HepG2 (cell line): ENCODE measurements around the gene NDUFS2. TPM values are rescaled to one million over a fixed set of nuclear protein-coding genes. Genes with fewer than 3 reads are reported as not detected.

Experiments used
- CREB3 ChIP-seq: sonication (generic); formaldehyde crosslinking; IDR thresholded peaks from 2 replicates; pipeline ENCODE4 v1.5.0; 2020; ENCODE audit warnings: missing genetic modification reagents
- HNRNPH1 ChIP-seq: fragments of 200-400 bp; formaldehyde crosslinking; optimal IDR thresholded peaks from 2 replicates; pipeline ENCODE3; 2017; ENCODE audit warnings: mild to moderate bottlenecking, low read depth, low read length
- JUND ChIP-seq: sonication (generic); formaldehyde crosslinking; IDR thresholded peaks from 2 replicates; pipeline ENCODE4 v1.8.0; 2022; ENCODE audit warnings: mild to moderate bottlenecking, missing genetic modification reagents
- NR2F1 ChIP-seq, 2 experiments: fragments of 450-650 bp in 1 of 2; formaldehyde crosslinking in 1 of 2; IDR thresholded peaks; 2 replicates each; pipeline versions ENCODE4 v1.5.0 to v1.6.1; 2016 to 2020; ENCODE audit warnings: mild to moderate bottlenecking in 1 of 2, missing compliant biosample characterization in 1 of 2, missing genetic modification reagents in 1 of 2, moderate library complexity in 1 of 2
- NRL ChIP-seq: sonication (generic); formaldehyde crosslinking; IDR thresholded peaks from 2 replicates; pipeline ENCODE4 v1.5.0; 2020; ENCODE audit warnings: missing genetic modification reagents, mild to moderate bottlenecking, moderate library complexity, borderline replicate concordance
- RERE ChIP-seq: IDR thresholded peaks from 2 replicates; pipeline ENCODE4 v1.6.1; 2016; ENCODE audit warnings: low read depth, missing genetic modification reagents, missing compliant biosample characterization
- SIN3B ChIP-seq: fragments of 150-350 bp; IDR thresholded peaks from 2 replicates; pipeline ENCODE4 v1.6.1; 2014; ENCODE audit warnings: low read length
- ZBTB38 ChIP-seq: sonication (generic); formaldehyde crosslinking; IDR thresholded peaks from 2 replicates; pipeline ENCODE4 v1.5.1; 2020; ENCODE audit warnings: mild to moderate bottlenecking, missing genetic modification reagents
- ZBTB49 ChIP-seq: sonication (generic); formaldehyde crosslinking; IDR thresholded peaks from 2 replicates; pipeline ENCODE4 v1.4.0; 2020; ENCODE audit warnings: missing genetic modification reagents, borderline replicate concordance
- ZGPAT ChIP-seq: IDR thresholded peaks from 2 replicates; pipeline ENCODE4 v1.6.1; 2016; ENCODE audit warnings: mild to moderate bottlenecking
- ZNF510 ChIP-seq: sonication (generic); formaldehyde crosslinking; IDR thresholded peaks from 2 replicates; pipeline ENCODE4 v1.4.0; 2020; ENCODE audit warnings: low read depth, mild to moderate bottlenecking, missing genetic modification reagents
- ZNF746 ChIP-seq: sonication (generic); formaldehyde crosslinking; IDR thresholded peaks from 2 replicates; pipeline ENCODE4 v1.8.0; 2022; ENCODE audit warnings: mild to moderate bottlenecking, missing genetic modification reagents
- polyA plus RNA-seq, 8 experiments: library from polyadenylated mRNA; depleted of rRNA in 3 of 8; stranded (reverse) in 7 of 8; unstranded in 1 of 8; fragments of >200 nt; fragmentation: Illumina TruSeq in 4 of 8; extraction: Trizol in 4 of 8; gene quantifications; 2 replicates each; pipeline versions ENCODE4 v1.2.1 to v1.2.3, GENCODE V29; 2011 to 2016; ENCODE audit warnings: low read depth in 4 of 8, missing spikeins in 1 of 8, mixed read lengths in 1 of 8; ENCODE audit not compliant: insufficient read depth in 1 of 8
- total RNA-seq, 5 experiments: library from RNA; depleted of rRNA; stranded (reverse); fragments of >200 nt; fragmentation: Illumina TruSeq; extraction: Trizol; gene quantifications; 2 replicates each; pipeline ENCODE4 v1.2.3, GENCODE V29; 2016; ENCODE audit warnings: low read depth in 1 of 5

NDUFS2 gene
- total and polyA plus RNA-seq, 2 of the 13 experiments (the other 11 are each of a cell fraction or from before 2014, with no cell fraction given): 89.9 to 118 TPM

- TF ChIP-seq JUND (CRISPR knock-in tag) (no peak), HNRNPH1 (peak; percentile 70), ZNF746 (CRISPR knock-in tag) (0 out of 2 replicates have a peak, but pooled peaks have one; percentile 43), ZNF510 (CRISPR knock-in tag) (no peak), ZBTB38 (CRISPR knock-in tag) (no peak), ZBTB49 (CRISPR knock-in tag) (no peak), SIN3B (no peak), NR2F1 (CRISPR knock-in tag; IDR thresholded peaks at IDR 0.05) (no peak), RERE (CRISPR knock-in tag) (no peak), ZGPAT (CRISPR knock-in tag) (peak; percentile 69; the same call in 1 of the 2 replicates), CREB3 (CRISPR knock-in tag) (no peak), NRL (CRISPR knock-in tag) (no peak)
These were observed 36.2 kb upstream of the NDUFS2 start, which contains the start of gene PPOX (continued) for GRCh38 chr1:161165742-161166668.
